HG03439 (cell line): ENCODE data around the gene UXS1.

ENCODE experiments used
- ATAC-seq: cut with Tn5 transposase; IDR thresholded peaks from one replicate; pipeline ENCODE4 v1.9.1; 2021; ENCODE audit warnings: mild to moderate bottlenecking, moderate library complexity; ENCODE audit not compliant: unreplicated experiment

Gene UXS1

DNA sequence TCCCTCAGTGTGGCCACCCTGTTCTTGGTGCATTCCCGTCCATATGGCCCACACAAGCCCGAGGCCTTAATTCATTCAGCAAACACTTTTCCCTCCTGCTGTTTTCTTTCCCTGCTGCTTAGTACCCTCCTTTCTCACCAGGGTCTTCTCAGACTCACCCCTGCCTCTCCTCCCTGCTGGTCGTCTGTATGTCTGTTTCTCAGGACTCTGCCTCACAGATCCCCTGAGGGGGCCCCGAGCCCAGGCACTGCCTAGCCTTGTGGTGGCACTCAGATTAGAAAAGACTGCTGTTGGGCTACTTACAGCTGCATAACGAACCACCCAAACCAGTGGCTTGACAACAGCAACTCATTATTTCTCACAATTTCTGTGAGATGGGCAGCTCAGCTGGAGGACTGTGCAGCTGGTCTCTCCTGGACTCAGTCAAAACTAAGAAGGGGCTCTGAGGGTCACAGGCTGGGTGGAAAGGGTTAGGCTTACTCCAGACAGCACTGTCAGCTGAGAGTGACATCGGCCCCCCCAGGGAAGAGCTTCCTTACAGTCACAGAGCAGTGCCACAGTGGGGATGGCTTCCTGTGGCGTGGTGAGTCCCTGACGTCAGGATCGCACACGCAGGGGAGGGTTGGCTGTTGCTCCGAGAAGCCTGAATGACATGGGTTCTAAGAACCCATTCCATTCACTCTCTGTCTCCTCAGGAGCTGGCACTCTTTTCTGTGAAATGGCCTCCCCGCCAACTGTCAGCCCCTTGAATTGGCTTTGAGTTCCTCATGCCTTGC, 139.0 kb downstream of the UXS1 start:
- no peak for ATAC-seq

DNA sequence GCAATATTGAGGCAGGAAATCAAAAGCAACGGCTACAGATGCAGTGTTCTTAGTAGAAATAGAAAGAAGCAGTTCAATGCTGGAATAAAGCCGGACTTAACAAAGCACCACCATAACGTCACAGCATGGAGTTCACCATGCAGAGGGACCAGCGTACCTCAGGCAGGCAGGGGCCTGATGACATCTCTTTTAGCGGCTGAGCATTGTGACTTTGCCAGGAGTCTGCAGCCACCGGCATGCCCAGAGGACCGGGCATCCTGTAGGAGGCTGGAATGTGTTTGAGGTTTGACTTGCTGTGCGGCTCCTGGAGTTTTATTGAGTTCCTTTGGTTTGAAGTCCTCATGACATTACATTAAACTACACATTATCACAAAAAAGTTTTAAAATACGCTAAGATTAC, 139.8 kb downstream of the UXS1 start:
- ATAC-seq = no peak

DNA sequence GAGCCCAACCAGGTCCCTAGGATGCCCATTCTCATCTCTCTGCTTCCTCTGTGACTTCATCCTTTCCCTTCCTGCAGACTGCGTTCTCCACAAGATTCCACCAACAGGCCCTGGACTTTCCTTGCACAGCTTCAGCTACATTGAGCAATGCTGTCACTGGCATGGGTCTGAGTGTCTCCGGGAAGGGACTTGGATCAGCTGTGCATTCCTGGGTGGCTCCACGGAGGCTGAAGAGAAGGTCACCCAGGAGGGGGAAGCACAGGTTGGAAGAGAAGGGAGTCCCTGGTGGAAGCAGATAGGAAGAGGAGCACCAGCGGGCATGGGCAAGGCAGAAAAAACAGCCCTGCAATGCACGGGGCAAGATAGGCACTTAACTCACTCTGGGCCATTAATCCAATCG, 140.5 kb downstream of the UXS1 start:
- no peak for ATAC-seq

DNA sequence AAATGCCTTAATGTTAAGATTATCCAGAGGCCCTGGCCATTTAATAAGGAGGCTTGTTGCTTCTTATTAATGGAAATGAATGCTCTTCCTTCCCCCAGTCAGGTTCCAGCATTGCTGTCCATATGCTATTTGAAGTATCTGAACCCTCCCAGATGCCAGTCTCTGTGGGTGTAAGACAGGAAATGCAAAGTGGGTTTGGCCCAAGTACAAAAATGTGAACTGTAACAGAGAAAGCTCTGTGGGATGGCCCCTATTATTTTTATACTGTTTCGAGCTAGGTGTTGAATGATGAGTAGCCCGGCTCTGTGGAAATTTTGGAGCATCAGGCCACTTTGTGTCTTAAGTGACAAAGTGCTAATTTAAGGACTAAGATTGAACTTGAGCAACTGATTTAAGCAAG, 141.0 kb downstream of the UXS1 start:
- no peak for ATAC-seq

DNA sequence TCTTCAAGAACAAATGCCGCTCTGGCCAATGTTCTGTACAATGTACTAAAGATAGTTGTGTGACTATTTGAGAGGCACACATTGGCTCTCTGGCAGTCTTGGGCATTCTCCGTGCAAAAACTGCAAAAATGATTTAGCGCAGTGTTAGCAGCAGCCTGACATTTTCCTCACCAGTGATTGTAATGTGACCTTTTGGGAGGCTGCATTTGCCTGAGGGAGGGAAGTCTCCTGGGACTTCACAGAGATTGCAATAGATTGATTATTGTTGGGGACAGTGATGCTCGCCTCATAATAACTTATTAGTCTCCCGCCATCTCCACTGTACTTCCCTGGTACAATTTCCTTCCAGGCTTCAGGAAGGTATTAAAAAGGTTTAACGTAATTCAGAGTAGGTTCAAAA, 149.2 kb downstream of the UXS1 start:
- no peak for ATAC-seq

DNA sequence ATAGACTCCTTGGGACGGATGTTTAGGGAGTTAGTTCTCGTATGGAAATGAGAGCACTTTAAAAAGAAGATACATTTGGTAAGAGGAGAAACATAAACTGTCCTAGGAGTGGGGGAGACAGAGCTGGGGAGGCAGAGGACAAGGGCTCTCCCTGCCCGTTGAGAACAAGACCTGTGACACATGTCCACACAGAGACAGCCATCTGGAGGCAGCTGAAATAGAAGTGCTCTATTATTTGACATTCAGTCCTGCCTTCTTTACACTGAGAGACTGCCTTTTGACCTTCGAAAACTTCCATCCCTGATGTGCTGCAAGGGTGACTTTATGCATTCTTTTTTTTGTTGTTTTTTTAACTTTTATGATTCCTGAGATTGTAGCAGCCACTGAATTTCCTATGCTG, 150.1 kb downstream of the UXS1 start:
- no peak for ATAC-seq
